ENCODE data around the gene RASSF3. TPM values are rescaled to one million over a fixed set of nuclear protein-coding genes. Genes with fewer than 3 reads are reported as not detected.
A peak's percentile ranks its signal among the peaks of the same experiment; 100 is the strongest.

Gene RASSF3
- polyA plus RNA-seq, 3 donors, result 6.6 to 77.9 (median 14.5) TPM

- H3K9me3 Mint-ChIP-seq, result no peaks in the 10 kb centered on the region
- intact Hi-C loops (cut with micrococcal nuclease), result loop anchor here in 1 of 2 donors (5.0 kb wide), 1 partner anchor 37 kb away; no protein-coding TSS in a partner anchor
- H3K9ac ChIP-seq (ENCODE audit: insufficient read depth, low read length, poor library complexity, severe bottlenecking), result no peak overlapping the region
Observed at GRCh38 chr12:64583771-64584421, 26.4 kb upstream of the RASSF3 start.

GRCh38 chr12:64585104-64585503, 25.2 kb upstream of the RASSF3 start:
- H3K9me3 ChIP-seq (replicated peaks in 1 of 2; ENCODE audit: control insufficient read depth in 1 of 2, insufficient read depth in 1 of 2, low read length in 2 of 2), result no peaks in the 10 kb centered on the region
- H3K27me3 Mint-ChIP-seq (ENCODE audit: low read depth in 3 of 3), result peaks cover 0 to 5% (median 2%) of the 10 kb centered on the region in 3 donors
- H3K9me3 Mint-ChIP-seq, result no peaks in the 10 kb centered on the region
- no peak overlapping the region for H2AFZ ChIP-seq (ENCODE audit: insufficient read depth, low read depth, low read length, poor library complexity, severe bottlenecking)
- H3K36me3 ChIP-seq (replicated peaks in 1 of 2; ENCODE audit: control insufficient read depth in 1 of 2, insufficient read depth in 2 of 2, low read length in 2 of 2), result no peaks in the 10 kb centered on the region
- H3K4me3 ChIP-seq (replicated peaks in 1 of 3; ENCODE audit: low read depth in 2 of 3, low read length in 3 of 3), result no peak overlapping the region
- peaks cover 31% of the 10 kb centered on the region for H3K4me1 Mint-ChIP-seq
- no CpG with 5 or more reads among the region's 5 CpGs for WGBS (ENCODE audit: insufficient coverage)
- H3K4me3 Mint-ChIP-seq, result no peak overlapping the region
- no peaks in the 10 kb centered on the region for H3K36me3 Mint-ChIP-seq
- peak overlapping the region in 3 of 7 donors; percentile 32 to 78 (median 53) for H3K27ac Mint-ChIP-seq
- TF ChIP-seq CTCF (IDR thresholded peaks at IDR 0.05), result no peak
- H3K9ac ChIP-seq (ENCODE audit: insufficient read depth, low read length, poor library complexity, severe bottlenecking), result no peak overlapping the region
- intact Hi-C loops (cut with micrococcal nuclease), result no loop called here
- H3K79me2 ChIP-seq (ENCODE audit: insufficient read depth, low read length), result no peaks in the 10 kb centered on the region
- H4K20me1 ChIP-seq (ENCODE audit: insufficient read depth, low read length), result no peaks in the 10 kb centered on the region
- peak in 1 of 3 donors; percentile 20 for DNase-seq
- H3K27ac ChIP-seq (ENCODE audit: low read depth in 1 of 2, low read length in 2 of 2), result no peak overlapping the region
- H3K27me3 ChIP-seq (ENCODE audit: control insufficient read depth in 2 of 2, insufficient read depth in 2 of 2, low read length in 2 of 2), result no peaks in the 10 kb centered on the region
- peaks cover 29% of the 10 kb centered on the region in 2 donors for H3K4me1 ChIP-seq (ENCODE audit: control insufficient read depth in 1 of 2, insufficient read depth in 2 of 2, low read length in 2 of 2)
- no peak overlapping the region for H3K4me2 ChIP-seq (replicated peaks; ENCODE audit: extremely low read depth, low read length, poor library complexity, severe bottlenecking)

More at GRCh38 chr12:64583771-64584421, 26.4 kb upstream of the RASSF3 start:
- H3K27me3 ChIP-seq (ENCODE audit: control insufficient read depth in 2 of 2, insufficient read depth in 2 of 2, low read length in 2 of 2), result no peaks in the 10 kb centered on the region
- WGBS (ENCODE audit: insufficient coverage), result 0% methylated on average over 3 of the region's 6 CpGs
- peaks cover 29% of the 10 kb centered on the region in 2 donors for H3K4me1 ChIP-seq (ENCODE audit: control insufficient read depth in 1 of 2, insufficient read depth in 2 of 2, low read length in 2 of 2)
- Mint-ChIP-seq H3K4me1 (peaks cover 31% of the 10 kb centered on the region), H3K36me3 (no peaks in the 10 kb centered on the region), H3K4me3 (peak overlapping the region; percentile 71 to 85), H3K27ac (peak overlapping the region; percentile 72 to 90 (median 86)), H3K27me3 (ENCODE audit: low read depth in 3 of 3) (peaks cover 2 to 5% (median 3%) of the 10 kb centered on the region in 3 donors)
- peak overlapping the region; percentile 79 for H2AFZ ChIP-seq (ENCODE audit: insufficient read depth, low read depth, low read length, poor library complexity, severe bottlenecking)
- DNase-seq, result peak; percentile 25 to 47 (median 36)
- no peaks in the 10 kb centered on the region for H3K79me2 ChIP-seq (ENCODE audit: insufficient read depth, low read length)
- no peaks in the 10 kb centered on the region for H3K9me3 ChIP-seq (replicated peaks in 1 of 2; ENCODE audit: control insufficient read depth in 1 of 2, insufficient read depth in 1 of 2, low read length in 2 of 2)
- H4K20me1 ChIP-seq (ENCODE audit: insufficient read depth, low read length), result no peaks in the 10 kb centered on the region
- H3K4me3 ChIP-seq (replicated peaks in 1 of 3; ENCODE audit: low read depth in 2 of 3, low read length in 3 of 3), result peak overlapping the region; percentile 14 to 69 (median 65)
- H3K27ac ChIP-seq (ENCODE audit: low read depth in 1 of 2, low read length in 2 of 2), result peak overlapping the region; percentile 17 to 85
- H3K36me3 ChIP-seq (replicated peaks in 1 of 2; ENCODE audit: control insufficient read depth in 1 of 2, insufficient read depth in 2 of 2, low read length in 2 of 2), result no peaks in the 10 kb centered on the region
- no peak for TF ChIP-seq CTCF (IDR thresholded peaks at IDR 0.05)
- peak overlapping the region; percentile 70 for H3K4me2 ChIP-seq (replicated peaks; ENCODE audit: extremely low read depth, low read length, poor library complexity, severe bottlenecking)

Data from CD14-positive monocyte (primary cell).